Activated CD8-positive, alpha-beta memory T cell treated with anti-CD3 and anti-CD28 coated beads, Interleukin-2, amount 50 U/mL, for 1 hour (primary cell): Measurements from ENCODE around the gene CDH13.
"Not testable (repeated sequence)": the region's sequence is repeated elsewhere in the genome, so short reads cannot be mapped to it uniquely, and the experiment has no call there.

Experiments used
- DNase-seq: peaks from one replicate; pipeline ENCODE4 v3.0.0-alpha.2; 2020; ENCODE audit errors: extremely low read depth

Gene CDH13

GRCh38 chr16:82891424-82891823 is 264.7 kb downstream of the CDH13 start:
- no peak for DNase-seq

GRCh38 chr16:82891918-82892317 is 265.1 kb downstream of the CDH13 start:
- DNase-seq, result no peak

- no peak for DNase-seq
Measured at GRCh38 chr16:82892324-82892723, 265.6 kb downstream of the CDH13 start.

GRCh38 chr16:82895843-82896242 is 269.1 kb downstream of the CDH13 start:
- no peak for DNase-seq

- DNase-seq, result no peak
Measured at GRCh38 chr16:82899006-82899405, 272.2 kb downstream of the CDH13 start.

GRCh38 chr16:82899731-82900450 is 273.1 kb downstream of the CDH13 start:
- no peak for DNase-seq

GRCh38 chr16:82900559-82900958 is 273.8 kb downstream of the CDH13 start:
- no peak for DNase-seq

GRCh38 chr16:82911925-82912324 is 285.2 kb downstream of the CDH13 start:
- no peak for DNase-seq

GRCh38 chr16:82915139-82915824 is 288.5 kb downstream of the CDH13 start:
- DNase-seq, result no peak

GRCh38 chr16:82917886-82918595 is 291.3 kb downstream of the CDH13 start:
- DNase-seq, result no peak

GRCh38 chr16:82924075-82924854 is 297.5 kb downstream of the CDH13 start:
- no peak for DNase-seq

GRCh38 chr16:82926500-82926899 is 299.7 kb downstream of the CDH13 start:
- DNase-seq, result no peak

- DNase-seq, result not testable (repeated sequence)
Measured at GRCh38 chr16:82933933-82934332, 307.2 kb downstream of the CDH13 start.

GRCh38 chr16:82935766-82936165 is 309.0 kb downstream of the CDH13 start:
- DNase-seq, result no peak

- no peak for DNase-seq
Measured at GRCh38 chr16:82936941-82937551, 310.3 kb downstream of the CDH13 start.

- no peak for DNase-seq
Measured at GRCh38 chr16:82937926-82938520, 311.3 kb downstream of the CDH13 start.

GRCh38 chr16:82943371-82943770 is 316.6 kb downstream of the CDH13 start:
- DNase-seq, result no peak

GRCh38 chr16:82945420-82946101 is 318.8 kb downstream of the CDH13 start:
- no peak for DNase-seq

- DNase-seq, result no peak
Measured at GRCh38 chr16:82947698-82948097, 320.9 kb downstream of the CDH13 start.

GRCh38 chr16:82949016-82949415 is 322.2 kb downstream of the CDH13 start:
- DNase-seq, result no peak

- no peak for DNase-seq
Measured at GRCh38 chr16:82953517-82953916, 326.7 kb downstream of the CDH13 start.
